Activated CD4-positive, alpha-beta T cell treated with anti-CD3 and anti-CD28 coated beads, Interleukin-2, amount 50 U/mL, for 1 hour (primary cell): ENCODE measurements around the gene NCOR2.
"Not testable (repeated sequence)": the region's sequence is repeated elsewhere in the genome, so short reads cannot be mapped to it uniquely, and the experiment has no call there.

Experiments used
- DNase-seq: peaks from one replicate; pipeline ENCODE4 v3.0.0-alpha.2; 2020

The NCOR2 gene

GRCh38 chr12:124599074-124599999, 31.9 kb upstream of the NCOR2 start:
- no peak for DNase-seq

- DNase-seq, result no peak
These were observed 29.6 kb upstream of the NCOR2 start for GRCh38 chr12:124597041-124597440.

- no peak for DNase-seq
These were observed 28.0 kb upstream of the NCOR2 start for GRCh38 chr12:124595444-124595843.

- no peak for DNase-seq
These were observed 27.4 kb upstream of the NCOR2 start for GRCh38 chr12:124594851-124595250.

- DNase-seq, result no peak
These were observed 26.5 kb upstream of the NCOR2 start for GRCh38 chr12:124593851-124594401.

- DNase-seq, result no peak
These were observed 25.8 kb upstream of the NCOR2 start for GRCh38 chr12:124593176-124593575.

GRCh38 chr12:124592481-124593160, 25.2 kb upstream of the NCOR2 start:
- no peak for DNase-seq

GRCh38 chr12:124592050-124592449, 24.6 kb upstream of the NCOR2 start:
- DNase-seq, result no peak

GRCh38 chr12:124590447-124590846, 23.0 kb upstream of the NCOR2 start:
- no peak for DNase-seq

- DNase-seq, result no peak
These were observed 21.4 kb upstream of the NCOR2 start for GRCh38 chr12:124588751-124589267.

- DNase-seq, result no peak
These were observed 20.7 kb upstream of the NCOR2 start for GRCh38 chr12:124588018-124588634.

GRCh38 chr12:124586756-124587155, 19.3 kb upstream of the NCOR2 start:
- no peak for DNase-seq

GRCh38 chr12:124584494-124584893, 17.1 kb upstream of the NCOR2 start:
- DNase-seq, result not testable (repeated sequence)

GRCh38 chr12:124583854-124584253, 16.4 kb upstream of the NCOR2 start:
- no peak for DNase-seq

- no peak for DNase-seq
These were observed 14.7 kb upstream of the NCOR2 start for GRCh38 chr12:124582108-124582424.

- DNase-seq, result no peak
These were observed 14.1 kb upstream of the NCOR2 start for GRCh38 chr12:124581307-124582107.

GRCh38 chr12:124579921-124580517, 12.6 kb upstream of the NCOR2 start:
- no peak for DNase-seq

- no peak for DNase-seq
These were observed 11.4 kb upstream of the NCOR2 start for GRCh38 chr12:124578854-124579253.

- DNase-seq, result no peak
These were observed 11.0 kb upstream of the NCOR2 start for GRCh38 chr12:124578445-124578844.

GRCh38 chr12:124577986-124578385, 10.6 kb upstream of the NCOR2 start:
- no peak for DNase-seq

- no peak for DNase-seq
These were observed 10.0 kb upstream of the NCOR2 start for GRCh38 chr12:124577374-124577773.

- DNase-seq, result no peak
These were observed 8.7 kb upstream of the NCOR2 start for GRCh38 chr12:124576061-124576650.
